ENCODE measurements around the gene IL17REL. TPM values are rescaled to one million over a fixed set of nuclear protein-coding genes. Genes with fewer than 3 reads are reported as not detected.

IL17REL gene
- not detected in 2 replicates for total RNA-seq
- not detected for polyA plus RNA-seq (2012)

GRCh38 chr22:50012211-50013181 is at the start of gene IL17REL:
TSS of gene IL17REL (minus strand) at chr22:50012765. CDS start at chr22:50012646, 119 bp downstream.
- peak; percentile 15 for DNase-seq (ENCODE audit: low read depth)

- no peak for DNase-seq (ENCODE audit: low read depth)
Observed at GRCh38 chr22:50061824-50062355, 49.3 kb upstream of the IL17REL start.

- no peak for DNase-seq (ENCODE audit: low read depth)
Observed at GRCh38 chr22:50061141-50061823, 48.7 kb upstream of the IL17REL start.

GRCh38 chr22:50060441-50061140 is 48.0 kb upstream of the IL17REL start:
- DNase-seq (ENCODE audit: low read depth): no peak

GRCh38 chr22:50059881-50060262 is 47.3 kb upstream of the IL17REL start:
- DNase-seq (ENCODE audit: low read depth): no peak

GRCh38 chr22:50058906-50059880 is 46.6 kb upstream of the IL17REL start:
- peak; percentile 25 for DNase-seq (ENCODE audit: low read depth)

- no peak for DNase-seq (ENCODE audit: low read depth)
Observed at GRCh38 chr22:50058061-50058905, 45.7 kb upstream of the IL17REL start, which contains the start of gene TTLL8. TSS of gene TTLL8 (minus strand) at chr22:50058298.

GRCh38 chr22:50057278-50058060 is 44.9 kb upstream of the IL17REL start:
- no peak for DNase-seq (ENCODE audit: low read depth)

GRCh38 chr22:50056214-50056972 is 43.8 kb upstream of the IL17REL start:
- DNase-seq (ENCODE audit: low read depth): no peak

GRCh38 chr22:50053861-50054260 is 41.3 kb upstream of the IL17REL start:
- no peak for DNase-seq (ENCODE audit: low read depth)

GRCh38 chr22:50051930-50052329 is 39.4 kb upstream of the IL17REL start:
- no peak for DNase-seq (ENCODE audit: low read depth)

- no peak for DNase-seq (ENCODE audit: low read depth)
Observed at GRCh38 chr22:50049299-50050195, 37.0 kb upstream of the IL17REL start.

GRCh38 chr22:50048836-50049235 is 36.3 kb upstream of the IL17REL start:
- no peak for DNase-seq (ENCODE audit: low read depth)

GRCh38 chr22:50048061-50048765 is 35.6 kb upstream of the IL17REL start:
- DNase-seq (ENCODE audit: low read depth): peak; percentile 47

GRCh38 chr22:50047346-50047745 is 34.8 kb upstream of the IL17REL start:
- no peak for DNase-seq (ENCODE audit: low read depth)

Data from myocyte (in vitro differentiated cells).